Mononuclear cell (primary cell): ENCODE data around the gene JUP. TPM values are rescaled to one million over a fixed set of nuclear protein-coding genes. Genes with fewer than 3 reads are reported as not detected.

Experiments used
- H3K27me3 ChIP-seq: 2 replicates; pipeline ENCODE4 v1.6.0; 2011; ENCODE audit warnings: low read length, control low read depth; ENCODE audit not compliant: insufficient read depth
- H3K4me1 ChIP-seq: 2 replicates; pipeline ENCODE4 v1.5.1; 2011; ENCODE audit warnings: mild to moderate bottlenecking, low read length, control low read depth; ENCODE audit not compliant: insufficient read depth
- H3K4me3 ChIP-seq: 2 replicates; pipeline ENCODE4 v1.5.1; 2011; ENCODE audit warnings: mild to moderate bottlenecking, low read length, moderate library complexity
- H3K9me3 ChIP-seq: 2 replicates; pipeline ENCODE4 v1.5.1; 2011; ENCODE audit warnings: low read depth, mild to moderate bottlenecking, control low read depth, low read length
- total RNA-seq: library from RNA; depleted of rRNA; stranded (reverse); fragments of >200 nt; gene quantifications from one replicate; pipeline ENCODE4 v1.2.3, GENCODE V29; 2012

JUP gene
- total RNA-seq, 1 donor: 40.5 TPM

DNA sequence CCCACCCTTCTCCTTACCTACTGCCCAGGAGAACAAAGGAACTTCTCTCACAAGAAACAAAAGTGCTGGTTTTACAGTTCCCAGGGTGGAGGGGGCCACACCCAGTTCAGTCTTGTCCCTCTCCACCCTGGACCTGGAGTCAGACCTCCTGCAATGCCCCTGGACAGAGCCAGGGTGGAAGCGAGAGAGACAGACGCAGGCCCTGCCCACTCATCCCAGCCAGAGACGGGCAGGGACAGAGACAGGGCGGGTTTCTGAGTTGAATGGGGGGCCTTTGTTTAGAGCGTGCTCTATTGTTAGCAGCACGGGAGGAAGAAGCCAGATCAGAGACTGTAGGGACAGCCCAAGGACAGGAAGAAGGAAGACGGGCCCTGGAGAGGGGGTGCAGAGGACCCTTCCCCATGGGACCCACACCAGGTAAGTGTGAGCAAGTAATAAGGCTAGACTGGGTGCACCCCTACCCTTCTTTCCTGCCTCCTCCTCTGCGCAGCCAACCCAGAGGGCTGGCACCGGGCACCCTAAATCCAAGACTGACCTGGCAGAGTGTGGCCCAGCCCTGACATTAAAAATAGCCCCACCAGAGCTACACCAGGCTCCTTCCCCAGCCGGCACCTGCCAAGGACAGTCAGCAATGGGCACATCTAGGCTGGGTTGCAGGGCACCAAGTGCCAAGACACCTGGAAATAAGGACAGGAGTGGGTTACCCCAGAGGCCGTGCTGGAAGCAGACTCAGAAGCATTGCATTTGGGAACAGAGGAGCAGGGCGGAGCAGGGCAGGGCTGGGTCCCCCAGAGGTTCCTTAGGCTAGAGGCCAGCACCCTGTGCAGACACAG lies 10.9 kb downstream of the JUP start:
- Histone ChIP-seq H3K4me1 (peaks cover 19% of the 10 kb centered on the region), H3K27me3 (no peaks in the 10 kb centered on the region), H3K9me3 (no peaks in the 10 kb centered on the region), H3K4me3 (no peak overlapping the region)

GRCh38 chr17:41773731-41774193 lies 12.7 kb downstream of the JUP start:
- Histone ChIP-seq H3K9me3 (no peaks in the 10 kb centered on the region), H3K4me1 (peaks cover 8% of the 10 kb centered on the region), H3K4me3 (no peak overlapping the region), H3K27me3 (no peaks in the 10 kb centered on the region)

DNA sequence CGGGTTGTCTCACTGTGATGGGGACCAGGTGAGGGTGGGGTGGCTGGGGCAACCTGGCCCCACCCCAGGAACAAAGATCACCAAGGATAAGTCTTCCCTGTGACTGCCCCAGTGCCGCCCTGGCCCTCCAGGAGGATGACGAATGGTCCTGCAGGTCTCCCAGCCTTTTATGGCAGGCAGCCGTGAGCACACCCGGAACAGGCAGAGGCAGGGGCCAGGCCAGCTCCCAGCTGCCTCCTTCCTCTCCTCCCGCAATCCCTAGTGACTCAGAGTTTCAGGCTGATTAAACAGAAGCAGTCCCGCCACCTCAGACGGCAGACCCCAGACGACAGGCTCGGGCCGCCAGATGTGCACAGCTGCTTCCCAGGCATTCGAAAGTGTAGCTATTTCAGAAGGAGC lies 13.3 kb downstream of the JUP start:
- Histone ChIP-seq H3K27me3 (no peaks in the 10 kb centered on the region), H3K4me3 (no peak overlapping the region), H3K9me3 (no peaks in the 10 kb centered on the region), H3K4me1 (peaks cover 4% of the 10 kb centered on the region)

DNA sequence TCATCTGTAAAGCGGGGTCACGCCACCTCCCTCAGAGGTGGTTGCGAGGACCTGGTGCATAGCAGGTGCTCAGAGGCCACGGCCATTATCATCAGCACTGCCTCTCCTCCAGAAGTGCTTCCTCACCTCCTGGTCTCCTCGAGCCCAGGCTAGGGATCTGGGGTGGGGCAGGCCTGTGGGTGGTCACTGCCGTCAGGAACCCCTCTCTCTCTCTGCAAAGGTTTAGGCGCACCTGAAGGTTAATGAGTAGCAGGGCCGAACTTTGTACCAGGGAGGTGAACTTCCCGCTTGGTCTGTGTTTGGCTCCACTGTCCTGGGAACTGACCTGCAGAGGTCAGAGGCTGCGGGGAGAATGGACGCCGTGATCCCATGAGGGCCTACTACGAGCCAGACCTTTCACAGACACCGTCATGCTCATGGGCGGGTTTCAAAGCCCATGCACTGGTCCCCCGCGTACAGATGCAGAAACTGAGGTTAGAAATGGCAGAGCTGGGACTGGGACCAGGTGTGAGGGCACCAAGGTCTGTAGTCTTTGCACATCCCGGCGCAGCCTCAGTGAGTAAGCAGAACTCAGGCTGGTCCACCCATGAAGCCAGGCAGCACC lies 13.8 kb downstream of the JUP start:
- H3K4me1 ChIP-seq: no peaks in the 10 kb centered on the region
- H3K27me3 ChIP-seq: no peaks in the 10 kb centered on the region
- H3K4me3 ChIP-seq: no peak overlapping the region
- H3K9me3 ChIP-seq: no peaks in the 10 kb centered on the region

- Histone ChIP-seq H3K4me3 (no peak overlapping the region), H3K9me3 (no peaks in the 10 kb centered on the region), H3K4me1 (no peaks in the 10 kb centered on the region), H3K27me3 (no peaks in the 10 kb centered on the region)
Measured at GRCh38 chr17:41772218-41772585, 14.3 kb downstream of the JUP start.

GRCh38 chr17:41771389-41772206 lies 14.9 kb downstream of the JUP start:
- Histone ChIP-seq H3K9me3 (no peaks in the 10 kb centered on the region), H3K4me1 (no peaks in the 10 kb centered on the region), H3K4me3 (no peak overlapping the region), H3K27me3 (no peaks in the 10 kb centered on the region)

DNA sequence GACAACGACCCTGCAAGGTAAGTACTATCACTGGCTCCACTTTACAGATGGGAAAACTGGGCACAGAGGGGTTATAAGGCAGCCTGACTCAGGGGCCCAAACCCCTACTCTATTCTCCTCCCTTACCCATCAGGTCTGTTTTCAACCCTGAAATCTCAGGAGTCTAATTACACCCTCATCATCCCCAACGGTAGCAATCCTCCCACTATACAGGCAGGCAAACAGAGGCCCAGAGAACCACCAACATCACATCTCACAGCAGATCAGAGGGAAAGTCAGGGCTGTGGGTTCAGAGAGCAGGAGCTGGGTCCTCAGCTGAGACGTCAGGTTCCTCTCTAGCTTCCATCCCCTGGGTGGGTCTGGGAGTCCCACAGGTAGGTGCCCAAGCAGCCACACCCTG lies 16.5 kb downstream of the JUP start:
- Histone ChIP-seq H3K4me1 (no peaks in the 10 kb centered on the region), H3K4me3 (no peak overlapping the region), H3K27me3 (no peaks in the 10 kb centered on the region), H3K9me3 (no peaks in the 10 kb centered on the region)

GRCh38 chr17:41769346-41769862 lies 17.1 kb downstream of the JUP start:
- Histone ChIP-seq H3K4me3 (no peak overlapping the region), H3K9me3 (no peaks in the 10 kb centered on the region), H3K4me1 (no peaks in the 10 kb centered on the region), H3K27me3 (no peaks in the 10 kb centered on the region)

- no peak overlapping the region for H3K4me3 ChIP-seq
- H3K9me3 ChIP-seq: no peaks in the 10 kb centered on the region
- H3K4me1 ChIP-seq: no peaks in the 10 kb centered on the region
- no peaks in the 10 kb centered on the region for H3K27me3 ChIP-seq
Measured at GRCh38 chr17:41768682-41769288, 17.7 kb downstream of the JUP start.

DNA sequence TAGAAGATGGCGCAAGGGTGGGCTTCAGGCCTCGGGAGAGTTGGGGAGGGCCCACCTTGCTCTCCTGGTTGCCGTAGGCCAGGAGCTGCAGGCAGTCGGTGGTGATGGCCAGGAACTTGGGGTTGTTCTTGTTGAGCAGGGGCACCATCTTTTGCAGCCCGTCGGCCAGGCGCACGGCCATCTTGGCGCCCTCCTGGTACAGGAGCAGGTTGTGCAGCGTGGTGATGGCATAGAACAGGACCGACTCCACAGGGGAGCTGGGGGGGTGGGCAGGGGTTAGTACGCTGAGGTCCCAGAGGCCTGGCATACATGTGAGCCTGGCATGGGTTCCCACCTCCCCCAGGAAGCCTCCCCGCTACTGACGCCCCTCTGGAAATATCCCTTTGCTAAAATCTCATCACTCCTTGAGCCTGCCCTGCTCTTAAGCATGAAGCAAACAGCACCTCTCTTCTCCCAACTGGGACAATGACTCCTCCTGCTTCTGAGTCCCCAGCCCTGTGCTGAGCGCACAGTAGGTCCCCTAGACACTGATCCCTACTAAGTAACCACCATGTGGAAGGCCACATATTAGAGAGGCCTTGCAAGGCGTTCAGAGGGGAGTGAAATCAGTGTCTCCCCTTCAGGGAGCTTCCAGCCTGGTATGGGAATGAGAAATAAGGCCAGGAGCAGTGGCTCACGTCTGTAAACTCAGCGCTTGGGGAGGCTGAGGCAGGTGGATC lies 19.0 kb downstream of the JUP start:
- H3K9me3 ChIP-seq: no peaks in the 10 kb centered on the region
- no peaks in the 10 kb centered on the region for H3K4me1 ChIP-seq
- no peaks in the 10 kb centered on the region for H3K27me3 ChIP-seq
- H3K4me3 ChIP-seq: no peak overlapping the region

- Histone ChIP-seq H3K9me3 (no peaks in the 10 kb centered on the region), H3K4me1 (no peaks in the 10 kb centered on the region), H3K27me3 (no peaks in the 10 kb centered on the region), H3K4me3 (no peak overlapping the region)
Measured at GRCh38 chr17:41766135-41766534, 20.4 kb downstream of the JUP start.

- no peak overlapping the region for H3K4me3 ChIP-seq
- H3K4me1 ChIP-seq: no peaks in the 10 kb centered on the region
- H3K9me3 ChIP-seq: no peaks in the 10 kb centered on the region
- no peaks in the 10 kb centered on the region for H3K27me3 ChIP-seq
Measured at GRCh38 chr17:41763327-41763726, 23.2 kb downstream of the JUP start.

- Histone ChIP-seq H3K9me3 (no peaks in the 10 kb centered on the region), H3K4me1 (no peaks in the 10 kb centered on the region), H3K4me3 (no peak overlapping the region), H3K27me3 (no peaks in the 10 kb centered on the region)
Measured at GRCh38 chr17:41762841-41763240, 23.7 kb downstream of the JUP start.

- Histone ChIP-seq H3K4me1 (no peaks in the 10 kb centered on the region), H3K9me3 (no peaks in the 10 kb centered on the region), H3K27me3 (no peaks in the 10 kb centered on the region), H3K4me3 (no peak overlapping the region)
Measured at GRCh38 chr17:41762391-41762790, 24.1 kb downstream of the JUP start.
